ENCODE data around the gene CREB5.

CREB5 gene

GRCh38 chr7:28440055-28440601 is 27.8 kb downstream of the CREB5 start:
- no peak for TF ChIP-seq CTCF (IDR thresholded peaks at IDR 0.05; ENCODE audit: low read depth, low read length, missing control alignments)
- no peak for DNase-seq (ENCODE audit: extremely low read depth, low read depth)

DNA sequence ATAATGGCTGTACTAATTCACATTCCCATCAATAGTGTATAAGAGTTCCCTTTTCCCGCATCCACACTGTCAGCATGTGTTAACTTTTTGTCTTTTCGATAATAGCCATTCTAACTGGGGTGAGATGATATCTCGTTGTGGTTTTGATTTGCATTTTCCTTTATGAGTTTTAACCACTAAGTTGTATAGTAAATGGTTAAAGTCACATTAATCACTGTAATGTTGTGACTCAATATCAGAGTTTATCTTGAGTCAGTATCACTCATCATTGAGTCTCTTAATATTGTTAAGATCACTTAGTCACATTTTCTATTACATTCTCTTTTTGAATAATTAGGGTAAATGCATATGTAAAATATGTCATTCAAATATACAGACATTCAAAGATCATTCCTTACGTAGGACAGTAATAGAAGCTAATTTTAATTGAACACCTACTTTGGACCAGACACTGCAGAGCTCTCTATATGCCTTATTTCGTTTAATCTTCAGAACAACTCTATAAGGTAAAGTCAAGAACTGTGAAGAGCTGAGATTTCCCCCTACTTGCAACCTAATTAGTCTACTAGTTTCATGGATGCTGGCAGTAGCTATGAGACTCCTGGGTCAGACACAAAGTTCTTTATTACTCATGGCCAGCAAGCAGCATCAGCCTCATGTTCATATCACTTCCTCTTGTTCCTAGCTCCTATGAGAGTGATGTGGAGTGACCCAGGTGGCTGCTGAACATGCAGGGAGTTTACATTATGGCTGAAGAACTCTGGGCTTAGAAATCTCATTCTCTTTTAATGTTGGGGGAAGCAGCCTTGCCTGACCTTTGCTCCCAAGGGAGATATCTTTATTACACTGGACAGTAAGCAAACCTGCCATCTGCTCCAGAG is 30.5 kb downstream of the CREB5 start:
- no peak for TF ChIP-seq CTCF (IDR thresholded peaks at IDR 0.05; ENCODE audit: low read depth, low read length, missing control alignments)
- H3K4me3 ChIP-seq (replicated peaks; ENCODE audit: low read depth, low read length), result no peak overlapping the region
- no peak for DNase-seq (ENCODE audit: extremely low read depth, low read depth)

More at GRCh38 chr7:28440055-28440601, 27.8 kb downstream of the CREB5 start:
- no peak overlapping the region for H3K4me3 ChIP-seq (replicated peaks; ENCODE audit: low read depth, low read length)

DNA sequence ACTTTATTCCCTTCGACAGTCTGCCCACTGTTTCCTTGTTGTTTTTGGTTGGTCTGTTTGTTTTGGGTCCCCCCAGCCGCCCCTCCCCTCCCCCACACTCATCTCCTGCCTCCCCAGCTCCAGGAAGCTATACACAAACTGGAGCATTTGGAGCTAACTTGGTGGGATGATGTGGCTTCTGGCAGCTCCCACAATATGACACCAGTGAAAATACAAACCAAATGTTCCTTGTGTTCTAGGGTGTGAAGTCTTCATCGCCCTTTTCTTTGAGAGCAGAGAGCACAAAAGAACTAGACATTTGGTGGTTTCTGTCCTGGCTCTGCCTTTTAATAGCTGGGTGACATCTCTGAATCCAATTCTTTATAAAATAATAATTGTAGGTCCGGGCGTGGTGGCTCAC is 33.8 kb downstream of the CREB5 start:
- no peak overlapping the region for H3K4me3 ChIP-seq (replicated peaks; ENCODE audit: low read depth, low read length)
- TF ChIP-seq CTCF (IDR thresholded peaks at IDR 0.05; ENCODE audit: low read depth, low read length, missing control alignments), result no peak
- no peak for DNase-seq (ENCODE audit: extremely low read depth, low read depth)

DNA sequence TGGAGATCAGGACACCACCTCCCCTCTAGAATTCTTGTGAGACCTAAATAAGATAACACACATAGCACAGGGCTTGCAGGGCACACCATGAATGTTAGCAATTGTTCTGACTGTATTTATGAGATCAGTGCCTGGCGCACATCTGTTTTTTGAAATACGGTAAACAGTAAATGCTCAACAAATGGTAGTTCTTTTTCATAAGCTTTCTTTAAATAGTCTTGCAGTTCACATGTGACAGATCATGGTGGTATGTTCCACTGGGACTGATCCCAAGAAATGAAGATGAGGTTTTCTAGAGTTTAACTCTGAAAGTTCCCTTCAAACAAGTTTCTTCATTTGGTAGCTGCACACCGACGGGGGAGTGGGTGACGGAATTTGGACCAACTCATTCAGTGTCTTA is 34.8 kb downstream of the CREB5 start:
- no peak for DNase-seq (ENCODE audit: extremely low read depth, low read depth)

DNA sequence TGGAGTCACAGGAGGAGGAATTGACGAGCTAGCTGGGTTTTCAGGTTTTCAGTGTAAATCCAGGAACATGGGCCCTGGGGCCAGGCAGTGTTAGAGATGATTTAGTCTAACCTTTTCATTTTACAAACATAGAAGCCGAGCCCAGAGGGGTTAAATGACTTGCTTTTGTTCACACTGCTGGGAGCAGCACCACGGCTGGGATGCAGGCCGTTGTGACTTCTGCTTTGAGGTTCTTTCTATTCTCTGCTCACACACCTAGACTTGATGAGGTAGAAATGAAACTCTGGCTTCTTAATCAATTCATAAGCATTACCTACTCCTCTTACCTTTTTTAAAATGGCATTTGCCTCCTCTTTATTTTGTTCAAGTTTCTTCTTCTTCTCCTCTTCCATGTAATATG is 36.4 kb downstream of the CREB5 start:
- no peak for DNase-seq (ENCODE audit: extremely low read depth, low read depth)
- TF ChIP-seq CTCF (IDR thresholded peaks at IDR 0.05; ENCODE audit: low read depth, low read length, missing control alignments), result no peak
- H3K4me3 ChIP-seq (replicated peaks; ENCODE audit: low read depth, low read length), result no peak overlapping the region

More for the DNA sequence above, 34.8 kb downstream of the CREB5 start:
- H3K4me3 ChIP-seq (replicated peaks; ENCODE audit: low read depth, low read length), result no peak overlapping the region
- no peak for TF ChIP-seq CTCF (IDR thresholded peaks at IDR 0.05; ENCODE audit: low read depth, low read length, missing control alignments)

DNA sequence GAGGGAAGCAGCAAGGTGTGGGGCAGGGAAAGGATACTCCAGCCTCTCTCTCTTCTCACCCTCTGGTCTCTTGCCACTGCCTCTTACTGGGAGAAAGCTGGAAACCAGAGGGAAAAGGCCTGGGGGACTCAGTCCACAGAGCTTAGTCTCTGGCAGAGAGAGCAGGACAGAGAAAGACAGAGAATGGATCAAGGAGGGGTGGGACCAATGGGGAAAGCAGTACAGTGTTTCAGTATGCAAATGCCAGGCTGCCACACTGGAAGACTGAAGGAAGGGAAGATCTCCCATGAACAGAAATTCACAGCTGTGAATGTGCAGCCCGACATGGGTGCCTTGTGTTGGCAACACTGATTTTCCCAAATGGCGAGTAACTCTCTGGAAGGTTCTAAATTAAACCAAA is 40.4 kb downstream of the CREB5 start:
- TF ChIP-seq CTCF (IDR thresholded peaks at IDR 0.05; ENCODE audit: low read depth, low read length, missing control alignments), result no peak
- no peak overlapping the region for H3K4me3 ChIP-seq (replicated peaks; ENCODE audit: low read depth, low read length)
- no peak for DNase-seq (ENCODE audit: extremely low read depth, low read depth)

All from HFF-Myc (cell line).